Measurements from ENCODE around the gene NPPA.

Gene NPPA

DNA sequence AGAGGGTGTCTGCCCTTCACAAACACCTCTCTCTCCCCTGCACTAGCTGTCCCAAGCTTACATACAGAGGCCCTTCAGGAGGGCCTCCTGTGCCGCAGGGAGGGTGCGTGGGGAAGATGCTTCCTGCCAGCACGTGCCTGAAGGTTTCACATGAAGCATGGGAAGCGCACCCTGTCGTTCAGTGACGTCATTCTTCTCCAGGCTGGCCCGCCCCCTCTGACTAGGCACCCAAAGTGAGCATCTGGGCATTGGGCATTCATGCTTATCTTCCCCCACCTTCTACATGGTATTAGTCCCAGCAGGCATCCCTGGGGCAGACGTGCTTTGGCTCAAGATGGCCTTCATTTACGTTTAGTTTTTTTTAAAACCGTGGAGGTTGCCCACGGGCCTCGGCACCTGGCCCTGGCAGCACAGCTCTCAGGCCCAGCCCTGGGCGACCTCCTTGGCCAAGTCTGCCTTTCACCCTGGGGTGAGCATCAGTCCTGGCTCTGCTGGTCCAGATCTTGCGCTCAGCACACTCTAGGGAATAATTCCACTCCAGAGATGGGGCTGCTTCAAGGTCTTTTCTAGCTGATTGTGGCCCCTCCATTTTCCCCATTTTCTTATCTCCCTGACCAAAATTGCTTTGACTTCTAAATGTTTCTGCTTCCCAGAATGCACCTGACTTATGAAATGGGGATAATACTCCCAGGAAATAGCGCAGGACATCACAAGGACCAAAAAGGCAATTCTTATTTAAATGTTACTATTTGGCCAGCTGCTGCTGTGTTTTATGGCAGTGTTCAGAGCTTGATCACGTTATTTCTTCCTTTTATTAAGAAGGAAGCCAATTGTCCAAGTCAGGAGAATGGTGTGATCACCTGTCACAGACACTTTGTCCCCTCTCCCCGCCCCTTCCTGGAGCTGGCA, 6.1 kb downstream of the NPPA start:
- no peak for DNase-seq

DNA sequence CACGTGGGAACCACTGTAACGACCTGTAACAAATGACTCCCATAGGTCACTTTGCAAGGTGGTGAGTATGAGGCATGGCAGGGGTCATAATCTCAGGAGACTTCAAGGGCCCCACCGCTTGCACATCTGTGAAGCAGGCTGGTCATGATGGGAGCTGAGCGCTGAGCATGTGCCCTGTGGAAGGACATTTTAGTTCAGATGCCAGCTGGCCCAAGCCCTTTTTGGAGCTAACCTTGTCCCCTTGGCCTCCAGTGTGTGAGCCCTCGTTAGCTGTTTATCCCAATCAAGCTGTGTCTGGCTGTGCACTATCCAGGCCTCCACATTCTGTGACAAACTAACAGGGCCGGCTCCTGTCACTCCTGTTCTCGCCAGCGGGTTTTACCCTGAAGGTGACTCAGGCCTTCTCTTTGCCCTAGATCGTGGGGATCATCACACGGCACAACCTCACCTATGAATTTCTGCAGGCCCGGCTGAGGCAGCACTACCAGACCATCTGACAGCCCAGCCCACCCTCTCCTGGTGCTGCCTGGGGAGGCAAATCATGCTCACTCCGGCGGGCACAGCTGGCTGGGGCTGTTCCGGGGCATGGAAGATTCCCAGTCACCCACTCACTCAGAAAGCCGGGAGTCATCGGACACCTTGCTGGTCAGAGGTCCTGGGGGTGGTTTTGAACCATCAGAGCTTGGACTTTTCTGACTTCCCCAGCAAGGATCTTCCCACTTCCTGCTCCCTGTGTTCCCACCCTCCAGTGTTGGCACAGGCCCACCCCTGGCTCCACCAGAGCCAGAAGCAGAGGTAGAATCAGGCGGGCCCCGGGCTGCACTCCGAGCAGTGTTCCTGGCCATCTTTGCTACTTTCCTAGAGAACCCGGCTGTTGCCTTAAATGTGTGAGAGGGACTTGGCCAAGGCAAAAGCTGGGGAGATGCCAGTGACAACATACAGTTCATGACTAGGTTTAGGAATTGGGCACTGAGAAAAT, 7.6 kb downstream of the NPPA start:
- DNase-seq: no peak

DNA sequence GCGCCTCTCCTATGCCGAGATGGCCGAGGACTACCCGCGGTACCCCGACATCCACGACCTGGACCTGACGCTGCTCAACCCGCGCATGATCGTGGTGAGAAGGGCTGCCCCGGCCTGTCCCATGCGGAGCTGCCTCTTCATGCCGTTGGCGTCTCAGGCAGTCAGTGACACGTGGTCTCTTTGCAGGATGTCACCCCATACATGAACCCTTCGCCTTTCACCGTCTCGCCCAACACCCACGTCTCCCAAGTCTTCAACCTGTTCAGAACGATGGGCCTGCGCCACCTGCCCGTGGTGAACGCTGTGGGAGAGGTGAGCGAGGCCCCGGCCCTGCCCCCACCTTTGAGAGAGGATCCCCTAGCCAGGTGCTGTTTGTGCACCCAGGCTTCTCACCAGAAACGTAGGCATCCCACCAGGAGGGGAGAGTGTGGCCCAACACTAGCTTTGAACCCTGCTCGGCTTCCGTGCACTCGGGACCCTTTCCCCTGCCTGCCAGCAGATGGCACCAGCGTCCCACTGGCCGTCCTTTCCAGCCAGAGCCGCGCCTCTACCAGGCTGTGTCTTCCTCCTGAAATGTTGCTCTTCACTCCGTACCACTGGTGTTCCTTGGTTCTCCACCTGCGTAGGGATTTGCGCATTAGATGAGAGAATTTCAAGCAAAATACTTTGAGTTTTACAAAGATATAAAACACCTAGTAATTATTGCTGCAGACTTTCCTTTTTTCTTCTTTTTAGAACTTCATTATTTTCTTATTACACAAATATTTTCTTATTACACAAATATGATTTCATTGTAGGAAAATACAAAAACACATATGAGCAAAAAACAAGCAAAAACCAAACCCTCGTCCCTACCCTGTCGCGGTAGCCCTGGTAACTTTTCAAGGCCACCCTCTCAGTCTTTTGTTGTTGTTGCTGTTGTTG, 9.0 kb downstream of the NPPA start:
- peak; percentile 24 for DNase-seq

DNA sequence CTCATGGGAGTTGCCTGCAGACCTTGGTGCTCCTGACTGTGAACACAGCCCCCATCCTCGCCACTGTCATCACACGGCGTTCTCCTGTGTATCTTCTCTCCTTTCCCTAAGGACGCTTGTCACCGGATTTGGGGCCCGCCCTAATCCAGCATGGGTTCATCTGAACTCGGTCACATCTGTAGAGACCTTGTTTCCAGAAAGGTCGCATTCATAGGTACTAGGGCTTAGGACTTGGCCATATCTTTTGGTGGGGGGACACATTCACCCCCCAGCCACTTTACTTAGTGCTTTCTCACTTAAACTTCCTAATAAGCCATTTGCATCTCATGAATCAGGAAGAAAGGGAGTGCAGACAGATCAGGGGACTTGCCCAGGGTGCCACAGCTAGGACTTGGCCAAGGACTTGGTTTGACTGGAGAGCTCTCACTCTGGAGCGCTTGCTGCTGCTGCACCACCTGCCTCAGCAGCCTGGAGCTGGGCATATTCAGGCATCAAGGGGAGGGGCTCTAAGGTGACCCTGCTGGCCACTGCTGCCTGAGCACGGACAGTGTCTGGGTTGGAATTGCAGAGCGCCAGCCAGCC, 9.7 kb downstream of the NPPA start:
- no peak for DNase-seq

DNA sequence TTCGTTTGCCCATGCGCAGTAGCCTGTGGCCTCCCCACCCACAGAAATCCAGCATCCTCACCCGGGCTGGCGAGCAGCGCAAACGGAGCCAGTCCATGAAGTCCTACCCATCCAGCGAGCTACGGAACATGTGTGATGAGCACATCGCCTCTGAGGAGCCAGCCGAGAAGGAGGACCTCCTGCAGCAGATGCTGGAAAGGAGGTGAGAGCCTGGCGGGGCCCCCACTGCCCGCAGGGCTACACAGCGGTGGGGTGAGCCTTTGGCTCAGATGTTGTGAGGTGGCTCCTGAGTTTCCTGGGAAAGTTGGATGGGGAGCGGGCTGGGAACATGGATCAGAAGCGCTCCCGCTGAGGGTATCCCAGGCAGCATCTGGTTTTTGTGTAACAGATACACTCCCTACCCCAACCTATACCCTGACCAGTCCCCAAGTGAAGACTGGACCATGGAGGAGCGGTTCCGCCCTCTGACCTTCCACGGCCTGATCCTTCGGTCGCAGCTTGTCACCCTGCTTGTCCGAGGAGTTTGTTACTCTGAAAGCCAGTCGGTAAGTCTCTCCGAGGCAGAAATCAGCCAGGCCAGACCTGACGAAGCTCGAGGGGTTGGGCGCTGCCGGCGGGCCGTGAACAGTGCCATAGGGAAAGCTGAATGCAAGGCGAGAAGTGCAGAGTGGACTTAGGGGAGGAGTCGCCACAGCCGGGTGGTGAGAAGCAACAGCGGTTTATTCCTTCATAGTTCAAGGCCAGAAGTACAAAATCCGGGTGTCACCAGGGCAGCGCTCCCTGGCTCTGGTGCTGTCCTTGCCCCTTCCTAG, 10.4 kb downstream of the NPPA start:
- DNase-seq: no peak

DNA sequence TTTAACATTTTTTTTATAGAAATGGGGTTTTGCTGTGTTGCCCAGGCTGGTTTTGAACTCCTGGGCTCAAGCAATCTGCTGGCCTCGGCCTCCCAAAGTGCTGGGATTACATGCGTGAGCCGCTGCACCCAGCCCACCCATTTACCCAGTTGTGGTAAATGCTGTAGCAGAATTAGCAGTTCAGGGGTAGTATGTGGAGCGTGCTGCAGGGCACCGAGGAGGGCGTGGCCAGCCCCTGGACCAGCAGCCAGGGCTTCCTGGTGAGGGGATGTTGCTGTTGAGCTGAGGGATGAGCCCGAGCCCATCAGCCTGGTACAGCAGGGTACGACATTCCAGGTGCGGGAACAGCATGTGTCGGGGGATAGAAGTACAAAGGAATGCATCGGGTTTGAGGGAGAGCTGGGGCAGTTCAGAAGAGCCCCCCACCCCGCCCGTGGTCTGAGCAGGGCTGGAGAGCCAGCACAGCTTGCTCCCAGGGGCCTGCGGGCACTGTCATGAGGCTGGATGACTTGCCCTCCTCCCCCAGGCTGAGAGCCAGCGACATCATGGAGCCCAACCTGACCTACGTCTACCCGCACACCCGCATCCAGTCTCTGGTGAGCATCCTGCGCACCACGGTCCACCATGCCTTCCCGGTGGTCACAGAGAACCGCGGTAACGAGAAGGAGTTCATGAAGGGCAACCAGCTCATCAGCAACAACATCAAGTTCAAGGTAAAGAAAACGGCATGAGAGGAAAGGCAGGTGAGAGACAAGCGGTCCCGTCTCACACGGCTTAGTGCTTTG, 11.9 kb downstream of the NPPA start:
- DNase-seq: no peak

DNA sequence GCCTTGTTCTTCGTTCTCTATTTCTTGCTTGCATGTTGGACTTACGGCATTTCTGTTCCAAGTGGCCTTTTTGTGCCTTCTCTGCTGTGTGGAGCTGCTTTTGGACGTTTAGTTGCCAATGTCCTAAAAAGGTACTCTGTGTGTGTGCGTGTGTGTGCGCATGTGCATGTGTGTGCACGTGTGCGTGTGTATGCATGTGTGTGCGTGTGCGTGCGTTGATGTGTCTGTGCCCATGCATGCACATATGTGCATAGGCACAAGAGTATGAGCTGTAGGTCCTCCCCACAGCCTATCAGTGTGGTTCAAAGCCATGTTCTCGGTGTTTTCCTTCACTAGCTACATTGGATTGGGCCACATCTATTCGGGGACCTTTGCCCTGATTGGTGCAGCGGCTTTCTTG, 13.7 kb downstream of the NPPA start:
- no peak for DNase-seq

DNA sequence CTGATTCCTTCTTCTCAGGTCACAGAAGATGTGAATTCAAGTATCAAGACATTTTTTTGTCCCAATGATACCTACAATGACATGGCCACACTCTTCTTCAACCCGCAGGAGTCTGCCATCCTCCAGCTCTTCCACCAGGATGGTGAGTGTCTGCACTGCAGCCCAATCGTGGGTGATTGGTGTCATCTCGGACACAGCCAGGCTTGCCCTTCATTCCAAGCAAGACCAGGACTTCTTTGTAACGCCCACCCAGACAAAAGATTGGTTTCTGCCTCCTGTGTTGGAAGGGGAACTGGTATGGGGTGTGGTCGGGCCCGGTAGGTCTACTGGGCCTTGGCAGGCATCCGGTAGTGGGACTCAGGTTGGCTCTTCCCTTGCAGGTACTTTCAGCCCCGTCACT, 14.1 kb downstream of the NPPA start:
- DNase-seq: no peak

- DNase-seq: no peak
Observed at GRCh38 chr1:11831945-11832725, 15.4 kb downstream of the NPPA start.

- DNase-seq: no peak
Observed at GRCh38 chr1:11828511-11828910, 19.1 kb downstream of the NPPA start.

GRCh38 chr1:11826946-11827345, 20.6 kb downstream of the NPPA start:
- no peak for DNase-seq

DNA sequence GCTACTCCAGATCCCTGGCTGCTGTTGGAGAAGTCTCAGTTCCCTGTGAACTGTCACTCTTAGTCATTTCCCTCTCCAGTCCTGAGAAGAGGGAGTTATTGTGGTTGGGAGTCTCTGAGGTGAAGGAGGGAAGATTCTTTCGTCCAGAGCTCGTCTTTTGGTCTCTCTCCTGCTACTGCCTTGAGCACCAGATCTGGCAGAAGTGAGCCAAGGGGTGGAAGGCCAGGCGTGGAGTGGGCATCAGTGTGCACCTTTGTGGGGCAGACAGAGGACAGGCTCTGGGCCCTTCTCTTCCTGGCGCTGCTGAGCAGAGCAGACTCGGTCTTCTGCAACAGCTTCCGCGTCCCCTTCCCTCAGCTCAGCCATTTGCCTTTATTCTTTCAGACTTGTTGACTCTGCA, 22.5 kb downstream of the NPPA start:
- DNase-seq: no peak

GRCh38 chr1:11823366-11824137, 24.0 kb downstream of the NPPA start:
- DNase-seq: no peak

GRCh38 chr1:11822091-11822490, 25.5 kb downstream of the NPPA start:
- no peak for DNase-seq

- DNase-seq: no peak
Observed at GRCh38 chr1:11817192-11817591, 30.4 kb downstream of the NPPA start.

DNA sequence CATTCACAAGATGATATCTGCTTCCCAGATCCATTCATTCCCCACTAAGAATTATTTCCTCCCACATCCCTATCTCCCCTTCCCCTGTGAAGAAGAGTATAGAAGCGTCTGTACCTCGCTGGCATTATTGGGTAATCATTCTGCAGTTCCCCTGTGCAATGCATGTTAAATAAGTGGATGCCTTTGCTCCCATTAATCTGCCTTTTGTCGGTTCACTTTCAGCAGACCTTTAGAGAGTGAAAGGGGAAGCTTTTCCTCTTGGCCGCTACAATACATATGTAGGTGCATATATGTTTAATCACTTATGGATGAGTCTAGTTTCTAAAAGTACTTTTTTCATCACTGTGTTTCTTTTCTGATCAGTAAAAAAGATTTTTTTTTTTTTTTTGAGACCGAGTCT, 34.6 kb downstream of the NPPA start:
- no peak for DNase-seq

DNA sequence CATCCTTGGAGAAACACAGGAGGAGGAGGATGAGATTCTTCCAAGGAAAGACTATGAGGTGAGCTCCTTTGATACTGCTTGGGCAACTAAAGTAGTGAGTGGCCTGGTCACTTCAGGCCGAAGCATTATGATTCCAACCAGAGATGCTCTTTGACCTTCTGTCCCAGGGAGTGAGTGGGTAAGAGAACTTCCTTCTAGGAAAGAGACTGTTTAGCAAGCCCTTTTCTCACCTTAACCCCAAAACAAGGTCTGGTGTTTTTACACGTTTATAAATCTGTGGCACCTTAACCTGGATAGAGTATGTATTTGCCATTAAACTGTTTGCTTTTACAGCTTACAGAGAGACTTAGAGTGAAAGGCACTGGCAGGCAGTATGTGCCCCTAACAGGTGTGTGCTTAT, 40.5 kb downstream of the NPPA start:
- no peak for DNase-seq

DNA sequence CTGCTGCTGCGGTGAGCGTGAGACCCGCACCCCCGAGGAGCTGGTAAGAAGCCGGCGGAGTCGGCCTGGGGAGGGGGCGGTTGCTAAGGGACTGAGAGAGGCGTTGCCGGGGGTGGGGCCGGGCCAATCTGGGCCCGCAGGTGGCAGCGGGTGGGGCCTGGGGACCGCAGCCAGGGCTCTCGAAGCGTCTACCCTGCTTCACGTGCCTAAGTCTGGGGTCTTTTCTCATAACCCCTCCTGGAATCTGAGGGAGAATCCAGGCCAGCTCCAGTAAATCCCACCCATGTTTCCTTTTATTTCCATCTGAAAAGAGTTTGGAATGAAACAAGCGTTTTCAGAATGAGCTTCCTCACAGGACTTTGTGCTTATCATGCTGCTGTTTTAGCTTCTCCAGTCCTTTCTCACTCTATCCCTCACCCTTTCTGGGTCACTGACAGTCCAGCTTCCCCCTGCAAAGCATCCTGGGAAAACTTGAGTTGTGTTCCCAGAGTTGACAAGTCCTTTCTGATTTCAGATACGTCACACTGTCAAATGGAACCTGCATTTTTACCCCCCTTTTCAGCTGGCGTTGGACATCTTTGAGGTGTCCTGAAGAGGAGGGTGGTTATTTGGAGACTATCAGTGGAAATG, 41.2 kb downstream of the NPPA start:
- DNase-seq: peak; percentile 78

Measured in activated gamma-delta T cell (primary cell).